Transverse colon (tissue), 4 donors: Measurements from ENCODE around the gene ARVCF.

Experiments used
- CTCF ChIP-seq, 5 experiments: fragments of 200-600 bp in 3 of 5; fragments of 450-650 bp in 2 of 5; sonication (generic) in 3 of 5; IDR thresholded peaks; 1 replicate in 2 of 5; 2 replicates in 3 of 5; pipeline ENCODE4 v1.5.1; 2016 to 2017; ENCODE audit warnings: antibody characterized with exemption in 5 of 5, inconsistent platforms in 3 of 5, mild to moderate bottlenecking in 2 of 5, moderate library complexity in 1 of 5
- POLR2AphosphoS5 ChIP-seq, 3 donors: sonication (generic); formaldehyde crosslinking; IDR thresholded peaks; one replicate each; pipeline ENCODE4 v1.6.1; 2016; ENCODE audit warnings: antibody characterized with exemption in 3 of 3

DNA sequence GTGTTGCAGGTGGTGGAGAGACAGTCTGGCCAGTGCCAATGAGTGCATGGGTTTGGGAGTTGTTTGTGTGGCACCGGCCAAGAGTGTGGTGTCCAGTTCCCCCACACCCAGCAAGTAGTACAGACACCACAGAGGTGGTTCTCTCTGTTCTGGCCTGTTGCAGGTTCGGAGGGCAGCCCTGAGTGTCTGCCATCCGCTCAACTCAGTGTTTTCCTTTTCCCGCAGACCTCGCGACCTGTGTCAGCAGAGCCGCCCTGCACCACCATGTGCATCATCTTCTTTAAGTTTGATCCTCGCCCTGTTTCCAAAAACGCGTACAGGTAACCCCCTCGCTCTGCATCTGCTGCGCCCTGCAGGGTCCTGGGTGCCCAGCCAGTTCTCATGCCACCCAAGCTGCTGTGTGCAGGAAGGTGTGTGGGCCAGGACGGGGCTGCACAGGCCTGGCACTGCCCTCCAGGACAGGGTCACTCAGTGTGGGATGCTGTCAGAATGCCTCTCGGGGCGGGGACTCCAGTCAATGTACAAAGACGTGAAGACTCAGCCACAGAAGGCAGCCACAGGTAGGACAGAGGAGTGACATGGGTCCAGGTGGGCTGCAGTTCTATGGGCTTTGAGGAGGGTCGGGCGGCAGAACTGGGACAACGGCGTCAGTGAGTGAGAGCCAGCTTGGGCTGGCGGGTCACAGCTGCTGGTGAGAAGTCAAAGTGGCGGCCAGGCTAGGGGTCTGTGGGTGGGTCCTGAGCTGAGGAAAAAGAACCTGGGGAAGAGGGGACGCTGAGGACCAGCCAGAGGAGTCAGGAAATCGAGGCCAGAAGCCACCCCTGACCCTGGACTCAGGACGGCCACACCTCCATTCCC, 20.1 kb upstream of the ARVCF start:
- TF ChIP-seq CTCF (IDR thresholded peaks at IDR 0.05) (no peak), POLR2AphosphoS5 (IDR thresholded peaks at IDR 0.05) (no peak)
